GM18526 (cell line): ENCODE data around the gene ABT1.

Source experiments
- POLR2A ChIP-seq: IDR thresholded peaks from 3 replicates; pipeline ENCODE4 v1.6.1; 2011; ENCODE audit not compliant: insufficient read length; ENCODE audit errors: extremely low read depth

ABT1 gene

GRCh38 chr6:26569433-26569764, 27.4 kb upstream of the ABT1 start:
- TF ChIP-seq POLR2A = no peak

GRCh38 chr6:26570027-26570809, 26.5 kb upstream of the ABT1 start:
- TF ChIP-seq POLR2A = no peak

DNA sequence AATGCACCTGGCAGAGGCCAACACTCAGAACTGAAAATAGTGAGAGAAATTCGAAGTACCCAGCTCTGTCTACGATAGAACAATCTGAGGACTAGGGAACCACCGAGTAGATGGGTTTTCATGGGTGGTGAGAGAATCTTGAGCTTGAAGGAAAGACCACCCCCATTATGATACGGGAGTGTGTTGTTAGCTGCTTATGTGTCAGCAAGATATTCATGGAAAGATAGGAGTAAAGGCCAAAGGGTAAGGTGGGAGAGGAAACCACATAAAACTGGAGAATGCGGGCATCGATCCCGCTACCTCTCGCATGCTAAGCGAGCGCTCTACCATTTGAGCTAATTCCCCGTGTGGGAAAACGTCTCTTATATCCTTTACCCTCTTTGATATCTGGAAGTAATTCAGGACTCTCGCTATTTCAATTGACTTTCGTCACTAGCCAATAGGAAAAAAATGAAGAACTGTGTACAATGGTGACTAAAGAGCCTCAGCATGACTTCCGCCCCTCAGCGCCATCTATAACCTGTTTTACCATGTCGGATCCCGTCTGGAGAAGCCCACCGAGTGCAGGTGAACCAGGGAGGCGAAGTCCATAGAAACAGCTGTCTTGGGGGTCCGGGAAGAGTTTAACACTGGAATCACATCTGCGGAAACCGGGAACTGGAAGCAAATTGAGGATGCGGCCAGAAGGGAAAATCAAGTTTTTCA, 25.0 kb upstream of the ABT1 start:
- no peak for TF ChIP-seq POLR2A

GRCh38 chr6:26575494-26575939, 21.2 kb upstream of the ABT1 start:
- no peak for TF ChIP-seq POLR2A

GRCh38 chr6:26576407-26576843, 20.3 kb upstream of the ABT1 start:
- TF ChIP-seq POLR2A = no peak

DNA sequence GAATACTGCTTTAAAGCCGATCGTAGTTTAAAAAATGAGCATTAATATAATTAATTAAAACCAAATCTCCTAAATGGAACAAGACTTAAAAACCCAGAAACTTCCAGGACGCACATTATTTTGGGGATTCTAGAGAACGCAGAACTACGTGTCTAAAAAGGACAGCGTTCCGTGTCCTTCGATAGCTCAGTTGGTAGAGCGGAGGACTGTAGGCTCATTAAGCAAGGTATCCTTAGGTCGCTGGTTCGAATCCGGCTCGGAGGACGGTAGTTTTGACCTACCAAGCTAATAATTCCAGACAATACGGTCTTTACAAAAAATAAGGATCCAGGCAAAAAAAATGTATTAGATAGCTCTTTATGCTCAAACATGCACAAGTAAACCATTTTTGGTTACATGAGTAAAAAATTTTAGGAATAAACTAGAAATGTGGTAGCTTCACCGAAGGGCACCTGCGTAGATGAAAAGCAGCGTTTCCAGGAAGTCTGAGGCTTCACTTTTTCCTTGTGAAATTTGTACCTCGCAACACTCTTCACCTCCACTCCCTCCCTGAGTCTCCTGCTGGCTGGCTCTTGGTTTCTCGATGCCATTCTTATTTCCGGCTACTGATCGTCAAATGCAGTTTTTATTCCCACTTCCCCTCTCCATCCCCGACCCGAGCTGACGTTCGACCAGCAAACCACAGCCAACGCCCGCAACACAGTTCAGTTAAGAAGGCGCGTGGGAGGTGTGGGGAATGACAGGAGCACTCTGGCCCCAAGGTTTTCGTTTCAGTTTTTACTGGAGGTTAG, 19.6 kb upstream of the ABT1 start:
- TF ChIP-seq POLR2A = no peak

DNA sequence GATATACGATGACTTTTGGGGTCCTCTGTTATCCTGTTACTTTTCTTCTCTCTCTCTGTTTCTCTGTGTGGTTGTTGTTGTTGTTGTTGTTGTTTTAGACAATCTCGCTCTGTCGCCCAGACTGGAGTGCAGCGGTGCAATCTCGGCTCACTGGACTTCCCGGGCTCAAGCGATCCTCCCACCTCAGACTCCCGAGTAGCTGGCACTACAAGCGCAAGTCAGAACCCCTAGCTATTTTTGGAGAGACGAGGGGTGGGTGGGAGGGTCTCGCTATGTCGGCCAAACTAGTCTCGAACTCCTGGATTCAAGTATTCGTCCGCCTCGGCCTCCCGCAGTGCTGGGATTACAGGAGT, 19.1 kb upstream of the ABT1 start:
- TF ChIP-seq POLR2A = no peak

- TF ChIP-seq POLR2A = no peak
These were observed 18.5 kb upstream of the ABT1 start for GRCh38 chr6:26578279-26578678.

- TF ChIP-seq POLR2A = no peak
These were observed 18.0 kb upstream of the ABT1 start for GRCh38 chr6:26578741-26579140.

DNA sequence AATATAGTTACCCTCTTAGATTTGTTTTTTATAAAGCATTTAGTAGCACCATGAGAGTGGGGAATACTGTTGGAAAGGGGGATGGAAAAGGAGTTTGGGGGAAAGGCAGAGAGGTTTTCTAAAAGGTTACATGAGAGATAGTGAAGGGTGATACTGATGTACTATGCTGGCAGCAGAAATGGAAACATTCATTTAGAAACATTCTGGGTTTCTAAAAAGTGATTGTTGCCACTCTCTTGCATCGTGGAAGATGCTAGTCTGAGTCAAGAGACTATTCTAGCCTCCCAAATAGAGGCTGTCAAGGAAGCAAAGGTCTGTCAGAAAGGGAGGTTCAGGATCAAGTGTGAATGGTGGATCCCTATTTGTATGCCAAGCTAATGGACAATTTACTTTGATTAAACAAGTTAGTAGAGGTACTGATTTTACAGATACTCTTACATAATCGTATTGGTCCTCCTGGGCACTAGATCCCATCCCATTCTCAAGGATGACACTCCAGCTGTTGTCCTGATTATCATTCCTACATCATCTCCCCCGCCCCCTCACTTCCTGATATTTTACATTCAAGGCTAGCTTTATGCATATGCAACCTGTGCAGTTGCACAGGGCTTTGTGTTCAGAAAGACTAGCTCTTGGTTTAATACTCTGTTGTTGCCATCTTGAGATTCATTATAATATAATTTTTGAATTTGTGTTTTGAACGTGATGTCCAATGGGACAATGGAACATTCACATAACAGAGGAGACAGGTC, 15.4 kb upstream of the ABT1 start:
- no peak for TF ChIP-seq POLR2A

GRCh38 chr6:26588965-26589364, 7.8 kb upstream of the ABT1 start:
- no peak for TF ChIP-seq POLR2A

GRCh38 chr6:26592649-26593048, 4.1 kb upstream of the ABT1 start:
- TF ChIP-seq POLR2A = no peak

GRCh38 chr6:26593278-26594130, 3.2 kb upstream of the ABT1 start:
- TF ChIP-seq POLR2A = no peak

DNA sequence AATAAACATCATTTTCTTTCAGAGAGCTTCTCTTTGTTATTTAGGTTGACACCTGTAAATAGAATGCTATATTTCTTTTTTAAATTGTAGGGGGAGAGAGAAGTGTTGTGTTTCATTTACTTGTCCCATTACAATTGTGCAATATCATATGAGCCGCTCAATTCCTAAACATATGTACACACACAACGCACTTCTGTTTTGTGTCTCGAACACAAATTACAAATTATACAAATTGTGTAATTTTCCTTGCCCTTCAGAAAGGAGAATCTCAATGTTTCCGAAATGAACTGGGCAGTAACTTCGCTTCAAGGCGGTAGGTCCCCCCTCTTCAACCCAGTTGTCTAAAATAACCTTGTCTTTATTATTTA, 2.6 kb upstream of the ABT1 start:
- no peak for TF ChIP-seq POLR2A

DNA sequence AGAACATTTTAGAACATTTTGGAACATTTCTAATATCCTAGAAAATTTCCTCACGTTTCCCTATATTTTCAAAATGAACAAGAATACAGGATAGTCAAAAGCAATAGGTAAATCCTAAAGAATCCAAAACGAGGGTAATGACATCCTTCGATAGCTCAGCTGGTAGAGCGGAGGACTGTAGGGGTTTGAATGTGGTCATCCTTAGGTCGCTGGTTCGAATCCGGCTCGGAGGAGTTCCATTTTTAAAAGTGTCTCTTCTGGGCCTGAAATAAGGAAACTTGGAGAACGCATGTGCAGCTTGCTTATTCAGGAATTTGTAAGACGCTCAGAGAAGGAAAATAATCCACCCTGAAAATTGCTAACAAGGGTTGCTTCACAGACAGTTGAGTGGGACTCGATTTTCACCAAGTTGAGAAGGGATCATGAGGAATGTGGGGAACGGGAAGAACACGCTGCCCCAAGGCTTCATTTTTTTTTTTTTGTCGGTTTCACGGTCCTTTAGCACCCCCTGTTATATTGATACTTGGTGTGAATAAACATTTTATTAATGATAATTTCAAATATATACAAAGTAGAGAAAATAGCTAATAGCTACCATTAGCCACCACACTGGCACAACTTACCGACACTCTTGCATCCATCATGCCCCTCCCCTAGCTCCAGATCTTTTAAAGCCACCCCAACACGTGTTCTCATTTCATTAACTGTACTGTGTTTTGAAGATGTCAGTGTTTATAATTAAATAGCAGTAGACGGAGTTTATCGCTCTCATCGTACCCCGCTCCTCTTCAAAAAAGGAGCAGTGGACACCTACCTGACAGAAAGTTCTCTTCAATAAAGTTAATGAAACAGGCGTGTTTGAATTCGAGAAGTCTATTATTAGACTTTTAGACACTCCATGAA, 1.8 kb upstream of the ABT1 start:
- TF ChIP-seq POLR2A = no peak
